GM12864 (cell line): ENCODE data around the gene PXMP4.

Source experiments
- DNase-seq: peaks from one replicate; pipeline ENCODE4 v3.0.0-alpha.2; 2011; ENCODE audit warnings: low read depth
- H3K4me3 ChIP-seq: 2 replicates; pipeline ENCODE4 v1.5.1; 2011; ENCODE audit warnings: mild to moderate bottlenecking, low read depth, low read length, control low read depth
- TF ChIP-seq, protein P1 (sequence below): IDR thresholded peaks from 2 replicates; pipeline ENCODE4 v1.5.1; 2011; ENCODE audit warnings: low read depth, mild to moderate bottlenecking, moderate library complexity, low read length, control low read depth, inconsistent platforms; ENCODE audit errors: missing control alignments

Gene PXMP4

DNA sequence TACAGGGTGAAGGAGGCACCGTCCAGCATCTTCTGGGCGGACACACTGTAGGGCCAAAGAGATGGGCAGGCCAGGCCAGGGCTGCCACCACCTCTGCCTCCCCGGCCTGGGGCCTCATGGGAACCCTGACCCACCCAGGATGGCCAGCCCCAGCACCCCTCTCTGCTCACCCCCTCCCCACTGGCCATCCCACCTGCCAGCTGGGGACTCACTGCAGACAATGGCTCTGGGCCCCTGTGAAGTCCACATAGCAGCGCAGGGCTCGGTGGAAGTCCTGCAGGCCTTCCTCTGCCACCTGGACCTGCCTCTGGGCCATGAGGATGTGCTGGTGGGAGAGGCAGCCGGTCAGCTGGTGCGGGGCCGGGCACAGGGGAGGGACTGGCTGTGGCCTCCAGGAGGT is 61.6 kb downstream of the PXMP4 start:
- H3K4me3 ChIP-seq = no peak overlapping the region
- TF ChIP-seq, protein P1, sequence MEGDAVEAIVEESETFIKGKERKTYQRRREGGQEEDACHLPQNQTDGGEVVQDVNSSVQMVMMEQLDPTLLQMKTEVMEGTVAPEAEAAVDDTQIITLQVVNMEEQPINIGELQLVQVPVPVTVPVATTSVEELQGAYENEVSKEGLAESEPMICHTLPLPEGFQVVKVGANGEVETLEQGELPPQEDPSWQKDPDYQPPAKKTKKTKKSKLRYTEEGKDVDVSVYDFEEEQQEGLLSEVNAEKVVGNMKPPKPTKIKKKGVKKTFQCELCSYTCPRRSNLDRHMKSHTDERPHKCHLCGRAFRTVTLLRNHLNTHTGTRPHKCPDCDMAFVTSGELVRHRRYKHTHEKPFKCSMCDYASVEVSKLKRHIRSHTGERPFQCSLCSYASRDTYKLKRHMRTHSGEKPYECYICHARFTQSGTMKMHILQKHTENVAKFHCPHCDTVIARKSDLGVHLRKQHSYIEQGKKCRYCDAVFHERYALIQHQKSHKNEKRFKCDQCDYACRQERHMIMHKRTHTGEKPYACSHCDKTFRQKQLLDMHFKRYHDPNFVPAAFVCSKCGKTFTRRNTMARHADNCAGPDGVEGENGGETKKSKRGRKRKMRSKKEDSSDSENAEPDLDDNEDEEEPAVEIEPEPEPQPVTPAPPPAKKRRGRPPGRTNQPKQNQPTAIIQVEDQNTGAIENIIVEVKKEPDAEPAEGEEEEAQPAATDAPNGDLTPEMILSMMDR = no peak
- no peak for DNase-seq

DNA sequence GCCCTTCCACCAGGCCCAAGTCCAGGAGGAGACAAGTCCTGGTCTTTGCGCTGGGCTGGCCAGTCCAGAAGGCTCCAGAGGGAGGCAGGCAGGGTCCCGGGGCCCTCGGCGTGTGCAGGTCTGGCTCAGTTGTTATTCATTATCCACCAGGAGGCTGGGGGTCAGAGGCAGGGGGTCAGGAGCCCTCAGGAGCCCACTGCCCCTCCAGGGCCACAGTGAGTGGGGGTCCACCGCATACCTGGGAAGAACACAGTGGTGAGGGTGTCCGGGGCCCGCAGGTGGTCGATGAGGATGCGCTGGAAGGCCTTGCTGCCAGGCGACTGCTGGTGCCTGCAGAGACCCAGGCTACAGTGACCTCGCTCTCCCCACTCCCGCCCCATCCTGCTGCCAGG is 62.4 kb downstream of the PXMP4 start:
- TF ChIP-seq, protein P1 = no peak
- no peak for DNase-seq
- no peak overlapping the region for H3K4me3 ChIP-seq

DNA sequence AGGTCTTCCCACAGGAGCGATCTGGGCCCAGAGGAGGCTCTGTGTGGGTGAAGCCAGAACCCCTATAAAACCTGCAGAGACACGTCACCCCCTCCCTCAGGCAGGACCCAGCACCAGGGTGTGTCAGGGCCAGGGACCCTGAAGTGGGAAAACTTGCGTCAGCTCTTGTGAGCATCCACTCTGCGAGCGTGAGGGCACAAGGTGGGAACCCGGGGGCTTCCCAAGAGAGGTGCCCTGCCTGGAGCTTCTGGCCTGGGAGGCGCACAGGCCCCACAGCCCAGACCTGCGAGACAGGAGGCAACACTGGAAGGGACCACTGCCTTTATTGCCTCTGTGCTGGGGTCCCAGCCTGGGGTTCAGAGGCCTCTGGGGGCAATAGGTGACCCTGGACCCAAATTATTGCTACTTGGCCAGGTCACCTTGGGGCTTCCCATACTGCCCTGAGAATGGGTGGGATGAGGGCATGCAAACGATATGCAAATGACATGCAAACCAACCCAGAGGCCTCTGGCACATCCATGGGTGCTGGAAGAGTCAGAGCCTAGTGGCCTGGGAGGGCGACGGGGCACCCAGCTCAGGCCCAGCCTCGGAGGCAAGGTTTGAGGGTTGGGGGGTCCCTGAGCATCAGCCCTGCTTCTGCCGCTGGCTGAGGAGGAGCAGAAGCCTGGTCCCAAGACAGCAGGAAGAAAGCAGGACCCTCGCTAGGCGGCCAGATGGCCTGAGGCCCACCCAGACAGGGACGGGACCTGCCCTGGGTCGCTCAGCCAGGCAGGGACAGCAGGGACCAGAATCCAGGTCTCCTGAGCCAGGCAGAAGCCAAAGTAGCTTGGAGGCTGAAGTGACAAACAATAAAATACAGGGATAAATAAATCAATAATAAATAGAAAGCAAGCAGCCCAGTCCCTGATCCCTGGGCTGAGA is 63.1 kb downstream of the PXMP4 start:
- TF ChIP-seq, protein P1 = no peak
- DNase-seq = no peak
- H3K4me3 ChIP-seq = no peak overlapping the region

DNA sequence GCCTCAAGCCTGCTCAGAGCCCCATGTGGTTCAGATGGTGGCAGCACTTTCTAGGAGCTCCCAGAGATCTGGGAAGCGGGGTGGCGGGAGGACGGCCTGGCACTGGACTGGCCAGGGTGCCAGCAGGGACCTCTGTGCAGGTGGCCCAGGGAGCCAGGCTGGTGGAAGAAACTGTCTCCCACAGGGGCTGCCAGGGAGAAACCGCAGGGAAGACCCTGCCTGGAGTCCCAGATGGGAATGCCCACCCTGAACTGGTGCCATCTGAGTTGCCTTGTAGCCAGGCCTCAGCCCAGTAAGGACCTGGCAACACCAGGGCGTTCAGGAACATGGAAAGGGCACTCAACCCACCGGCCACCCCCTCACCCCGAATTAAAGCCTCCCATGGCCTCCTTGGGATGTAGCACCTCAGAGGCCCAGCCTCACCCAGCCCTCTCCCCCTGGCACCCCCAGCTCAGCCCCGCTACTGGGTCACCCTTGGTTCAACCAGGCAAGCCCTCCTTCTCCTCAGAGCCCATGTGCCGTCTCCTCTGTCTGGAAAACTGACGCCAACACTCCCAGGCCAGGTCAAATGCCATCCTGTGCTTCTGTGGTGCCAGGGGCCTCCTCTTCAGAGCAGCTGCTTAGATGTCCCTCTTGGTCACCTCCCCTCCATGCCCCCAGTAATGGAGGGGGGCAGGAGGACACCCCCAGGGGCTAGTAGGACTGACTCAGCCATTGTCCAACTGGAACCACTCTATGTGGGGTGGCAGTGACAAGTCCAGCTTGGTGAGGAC is 63.9 kb downstream of the PXMP4 start:
- TF ChIP-seq, protein P1 = no peak
- no peak overlapping the region for H3K4me3 ChIP-seq
- no peak for DNase-seq

DNA sequence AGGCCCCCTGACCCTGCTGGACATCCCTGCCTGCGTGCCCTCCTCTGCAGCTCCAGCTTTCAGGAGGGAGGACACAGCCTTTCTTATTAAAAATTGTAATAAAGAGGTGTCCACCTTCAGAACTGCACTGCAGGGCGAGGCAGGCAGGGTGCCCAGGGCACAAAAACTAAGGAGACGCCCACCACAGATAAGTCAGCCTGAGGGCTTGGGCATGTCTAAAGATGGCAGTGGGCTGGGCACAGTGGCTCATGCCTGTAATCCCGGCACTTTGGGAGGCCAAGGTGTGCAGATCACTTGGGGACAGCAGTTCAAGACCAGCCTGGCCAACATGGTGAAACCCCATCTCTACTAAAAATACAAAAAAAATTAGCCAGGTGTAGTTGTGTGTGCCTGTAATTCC is 64.9 kb downstream of the PXMP4 start:
- TF ChIP-seq, protein P1 = no peak
- no peak for DNase-seq
- no peak overlapping the region for H3K4me3 ChIP-seq

DNA sequence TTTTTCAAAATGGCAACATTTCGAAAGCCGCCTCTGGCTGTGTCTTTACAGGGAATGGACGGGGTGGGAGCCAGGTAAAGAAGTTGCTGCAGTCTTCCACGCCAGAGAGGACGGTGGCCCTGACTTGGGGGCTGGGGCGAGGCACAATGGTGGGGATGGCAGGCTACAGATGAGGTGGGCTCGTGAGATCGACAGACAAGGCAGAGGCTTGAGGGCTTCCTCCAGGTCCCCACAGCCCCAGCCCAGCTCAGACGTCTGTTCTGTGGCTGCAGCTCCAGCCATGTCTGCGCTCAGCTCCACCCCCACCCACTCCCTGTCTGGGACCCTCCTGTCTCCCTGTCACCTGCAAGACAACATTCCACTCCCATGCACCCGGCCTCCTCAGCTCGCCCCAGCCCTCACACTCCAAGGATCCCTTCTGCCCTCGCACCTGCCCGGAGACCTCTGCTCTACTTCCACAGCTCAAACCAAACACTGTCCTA is 65.4 kb downstream of the PXMP4 start:
- DNase-seq = no peak
- H3K4me3 ChIP-seq = no peak overlapping the region
- TF ChIP-seq, protein P1 = no peak
